Loucy (cell line): ENCODE measurements around the gene ZKSCAN1.

Experiments used
- H2AFZ ChIP-seq: fragments of 200-600 bp; sonication (generic); 2 replicates; pipeline ENCODE4 v1.6.0; 2016; ENCODE audit warnings: antibody characterized with exemption, mild to moderate bottlenecking, low read length, moderate library complexity
- H3F3A ChIP-seq: fragments of 200-600 bp; 2 replicates; pipeline ENCODE4 v1.6.0; 2016; ENCODE audit warnings: antibody characterized with exemption, low read depth, mild to moderate bottlenecking
- H3K27me3 ChIP-seq: fragments of 200-600 bp; sonication (generic); 2 replicates; pipeline ENCODE4 v1.6.1; 2014; ENCODE audit warnings: low read length, mild to moderate bottlenecking; ENCODE audit not compliant: insufficient read depth, poor library complexity, severe bottlenecking
- H3K36me3 ChIP-seq: fragments of 200-600 bp; sonication (generic); 2 replicates; pipeline ENCODE4 v1.6.1; 2016; ENCODE audit warnings: low read length; ENCODE audit not compliant: insufficient read depth
- H3K4me1 ChIP-seq: fragments of 200-600 bp; sonication (generic); 2 replicates; pipeline ENCODE4 v1.5.1; 2014; ENCODE audit warnings: low read length, mild to moderate bottlenecking; ENCODE audit not compliant: insufficient read depth, poor library complexity, severe bottlenecking
- H3K4me2 ChIP-seq: fragments of 200-600 bp; sonication (generic); 2 replicates; pipeline ENCODE4 v1.6.0; 2014; ENCODE audit warnings: antibody characterized with exemption, low read length, low read depth, mild to moderate bottlenecking; ENCODE audit not compliant: poor library complexity, severe bottlenecking
- H3K4me3 ChIP-seq: fragments of 200-600 bp; sonication (generic); 2 replicates; pipeline ENCODE4 v1.5.1; 2014; ENCODE audit warnings: low read length, mild to moderate bottlenecking, mixed read lengths; ENCODE audit not compliant: poor library complexity, severe bottlenecking
- H3K79me2 ChIP-seq: fragments of 200-600 bp; sonication (generic); 2 replicates; pipeline ENCODE4 v1.6.1; 2014; ENCODE audit warnings: low read length; ENCODE audit not compliant: insufficient read depth
- H3K9ac ChIP-seq: fragments of 200-600 bp; sonication (generic); 2 replicates; pipeline ENCODE4 v1.6.0; 2014; ENCODE audit warnings: mild to moderate bottlenecking, low read depth, low read length, moderate library complexity; ENCODE audit not compliant: poor library complexity, severe bottlenecking
- H3K9me2 ChIP-seq: fragments of 200-600 bp; sonication (generic); replicated peaks from 2 replicates; pipeline ENCODE4 v1.6.1; 2016; ENCODE audit warnings: low read depth, low read length, mixed read lengths
- H3K9me3 ChIP-seq: fragments of 200-600 bp; sonication (generic); 2 replicates; pipeline ENCODE4 v1.6.1; 2014; ENCODE audit warnings: mild to moderate bottlenecking, antibody characterized with exemption, low read length, low read depth; ENCODE audit not compliant: insufficient read depth
- H4K20me1 ChIP-seq: fragments of 200-600 bp; sonication (generic); 2 replicates; pipeline ENCODE4 v1.6.0; 2014; ENCODE audit warnings: antibody characterized with exemption, low read length, mild to moderate bottlenecking; ENCODE audit not compliant: insufficient read depth, poor library complexity, severe bottlenecking
- CTCF ChIP-seq: fragments of 200-600 bp; sonication (generic); conservative IDR thresholded peaks from 2 replicates; pipeline ENCODE4 v1.5.1; 2014; ENCODE audit warnings: mild to moderate bottlenecking, antibody characterized with exemption, low read length
- EZH2phosphoT487 ChIP-seq: fragments of 200-600 bp; IDR thresholded peaks from 2 replicates; pipeline ENCODE4 v1.6.1; 2018; ENCODE audit warnings: antibody characterized with exemption, mild to moderate bottlenecking, moderate library complexity, borderline replicate concordance

ZKSCAN1 gene

DNA sequence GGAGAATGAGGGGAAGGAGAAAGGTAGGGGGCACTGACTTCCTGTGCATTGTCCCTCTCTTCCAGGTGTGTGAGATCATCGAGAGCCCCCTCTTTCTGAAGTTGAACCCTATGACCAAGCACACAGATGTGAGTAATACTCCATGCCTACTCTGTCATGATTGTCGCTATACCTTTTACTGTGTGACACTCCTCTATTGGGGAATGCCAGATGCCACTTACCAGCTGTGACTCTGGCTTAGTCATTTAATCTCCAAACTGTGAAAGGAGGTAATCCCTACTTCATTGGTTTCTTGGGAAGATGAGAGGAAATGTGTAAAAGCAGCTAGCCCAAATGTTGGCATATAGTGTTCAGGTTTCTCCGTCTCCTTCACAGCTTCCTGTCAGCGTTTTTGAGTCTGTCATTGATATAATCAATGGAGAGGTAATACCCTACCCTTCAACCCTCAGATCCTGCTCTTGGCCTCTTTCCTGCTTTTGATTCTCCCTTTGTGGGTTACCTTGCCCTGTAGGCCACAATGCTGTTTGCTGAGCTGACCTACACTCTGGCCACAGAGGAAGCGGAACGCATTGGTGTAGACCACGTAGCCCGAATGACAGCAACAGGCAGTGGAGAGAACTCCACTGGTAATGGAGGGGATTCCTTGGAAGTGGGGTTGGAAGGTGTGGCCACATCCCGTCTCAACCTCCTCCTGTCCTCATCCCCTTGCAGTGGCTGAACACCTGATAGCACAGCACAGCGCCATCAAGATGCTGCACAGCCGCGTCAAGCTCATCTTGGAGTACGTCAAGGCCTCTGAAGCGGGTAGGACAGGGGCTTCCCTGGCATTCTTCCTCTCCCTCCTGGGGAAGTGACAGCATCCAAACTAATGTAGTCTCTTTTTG lies 75.4 kb downstream of the ZKSCAN1 start:
- no peak overlapping the region for H3K9ac ChIP-seq
- peaks cover 50% of the 10 kb centered on the region for H3K36me3 ChIP-seq

More for the DNA sequence above, 75.4 kb downstream of the ZKSCAN1 start:
- Histone ChIP-seq H3K4me1 (peaks cover 19% of the 10 kb centered on the region), H3K9me3 (no peaks in the 10 kb centered on the region), H3K4me2 (peak overlapping the region; percentile 98), H3K79me2 (peaks cover 57% of the 10 kb centered on the region), H3K9me2 (no peaks in the 10 kb centered on the region), H2AFZ (no peak overlapping the region), H3K4me3 (no peak overlapping the region), H4K20me1 (peaks cover 43% of the 10 kb centered on the region), H3F3A (peaks cover 26% of the 10 kb centered on the region; the same call in 1 of the 2 replicates), H3K27me3 (no peaks in the 10 kb centered on the region)
- no peak for TF ChIP-seq EZH2phosphoT487
- TF ChIP-seq CTCF: no peak
